ENCODE data around the gene NBPF6.
"Not testable (repeated sequence)": the region's sequence is repeated elsewhere in the genome, so short reads cannot be mapped to it uniquely, and the experiment has no call there.

The NBPF6 gene

GRCh38 chr1:108450043-108450442, at the start of gene NBPF6:
Gene NBPF6, plus strand, starts transcription at chr1:108450343. Its CDS starts 259 bp downstream, at chr1:108450602.
- not testable (repeated sequence) for TF ChIP-seq CTCF (IDR thresholded peaks at IDR 0.05)

GRCh38 chr1:108478429-108479015, 28.4 kb downstream of the NBPF6 start:
- no peak for TF ChIP-seq CTCF (IDR thresholded peaks at IDR 0.05)

- no peak for TF ChIP-seq CTCF (IDR thresholded peaks at IDR 0.05)
Observed at GRCh38 chr1:108482708-108483107, 32.6 kb downstream of the NBPF6 start.

GRCh38 chr1:108502138-108502537, 52.0 kb downstream of the NBPF6 start:
- no peak for TF ChIP-seq CTCF (IDR thresholded peaks at IDR 0.05)

- TF ChIP-seq CTCF (IDR thresholded peaks at IDR 0.05) = no peak
Observed at GRCh38 chr1:108502624-108503023, 52.5 kb downstream of the NBPF6 start.

GRCh38 chr1:108503062-108503733, 53.1 kb downstream of the NBPF6 start:
- TF ChIP-seq CTCF (IDR thresholded peaks at IDR 0.05) = no peak

- no peak for TF ChIP-seq CTCF (IDR thresholded peaks at IDR 0.05)
Observed at GRCh38 chr1:108504447-108504846, 54.3 kb downstream of the NBPF6 start.

- TF ChIP-seq CTCF (IDR thresholded peaks at IDR 0.05) = no peak
Observed at GRCh38 chr1:108505763-108506070, 55.6 kb downstream of the NBPF6 start.
